KMS-11 (cell line): Measurements from ENCODE around the gene NPHP4.

Experiments
- H2AFZ ChIP-seq: fragments of 200-600 bp; sonication (generic); 2 replicates; pipeline ENCODE4 v1.6.1; 2016; ENCODE audit warnings: antibody characterized with exemption, mixed run types, low read depth
- H3K27ac ChIP-seq: fragments of 200-600 bp; sonication (generic); 2 replicates; pipeline ENCODE4 v1.6.1; 2016; ENCODE audit warnings: mild to moderate bottlenecking, mixed run types
- H3K27me3 ChIP-seq: fragments of 200-600 bp; sonication (generic); 2 replicates; pipeline ENCODE4 v1.6.1; 2017; ENCODE audit warnings: mild to moderate bottlenecking, low read depth, mixed run types, moderate library complexity; ENCODE audit not compliant: insufficient read depth
- H3K36me3 ChIP-seq: fragments of 200-600 bp; sonication (generic); 2 replicates; pipeline ENCODE4 v1.6.1; 2017; ENCODE audit warnings: mild to moderate bottlenecking, mixed run types; ENCODE audit not compliant: insufficient read depth
- H3K4me1 ChIP-seq: fragments of 200-600 bp; sonication (generic); 2 replicates; pipeline ENCODE4 v1.6.1; 2016; ENCODE audit warnings: mild to moderate bottlenecking, low read depth, mixed run types; ENCODE audit not compliant: poor library complexity, severe bottlenecking
- H3K4me2 ChIP-seq: fragments of 200-600 bp; sonication (generic); 2 replicates; pipeline ENCODE4 v1.7.0; 2016; ENCODE audit warnings: mild to moderate bottlenecking, mixed run types
- H3K4me3 ChIP-seq: fragments of 200-600 bp; sonication (generic); IDR thresholded peaks from 2 replicates; pipeline ENCODE4 v1.6.1; 2017; ENCODE audit warnings: low read depth, low read length, mixed read lengths; ENCODE audit not compliant: insufficient read depth
- H3K79me2 ChIP-seq: fragments of 200-600 bp; sonication (generic); 2 replicates; pipeline ENCODE4 v1.6.1; 2016; ENCODE audit warnings: low read depth, mixed run types; ENCODE audit not compliant: insufficient read depth
- H3K9ac ChIP-seq: fragments of 200-600 bp; sonication (generic); 2 replicates; pipeline ENCODE4 v1.6.1; 2016; ENCODE audit warnings: mild to moderate bottlenecking, mixed run types
- H4K20me1 ChIP-seq: fragments of 200-600 bp; sonication (generic); 2 replicates; pipeline ENCODE4 v1.6.1; 2016; ENCODE audit warnings: mild to moderate bottlenecking, mixed run types; ENCODE audit not compliant: insufficient read depth
- CTCF ChIP-seq: fragments of 200-600 bp; sonication (generic); conservative IDR thresholded peaks from 2 replicates; pipeline ENCODE4 v1.6.1; 2017; ENCODE audit warnings: low read depth, mild to moderate bottlenecking, antibody characterized with exemption, low read length, moderate library complexity, mixed read lengths

Gene NPHP4

DNA sequence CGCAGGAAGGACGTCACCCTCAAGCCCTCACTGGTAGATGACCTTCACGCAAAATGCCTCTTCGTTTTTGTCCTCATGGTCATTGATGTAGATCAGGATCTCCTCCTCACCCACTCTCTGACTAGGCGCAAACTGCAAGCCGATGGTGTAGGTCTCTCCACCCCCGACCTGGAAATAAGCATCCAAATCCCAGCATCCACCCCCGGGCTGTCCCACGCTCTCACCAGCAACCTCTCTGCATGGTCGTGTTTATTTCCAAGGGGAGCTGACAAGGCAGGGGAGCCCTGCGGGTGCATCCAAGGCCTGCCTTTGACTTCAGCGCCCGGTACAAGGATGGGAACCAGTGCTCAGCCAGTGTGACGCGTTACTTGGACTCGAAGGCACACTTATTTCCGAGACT lies 129.0 kb downstream of the NPHP4 start:
- Histone ChIP-seq H3K36me3 (no peaks in the 10 kb centered on the region), H4K20me1 (no peaks in the 10 kb centered on the region), H3K4me2 (no peak overlapping the region), H3K27me3 (no peaks in the 10 kb centered on the region), H3K9ac (no peak overlapping the region), H2AFZ (no peak overlapping the region), H3K79me2 (no peaks in the 10 kb centered on the region), H3K4me1 (no peaks in the 10 kb centered on the region), H3K4me3 (no peak overlapping the region), H3K27ac (no peak overlapping the region)
- TF ChIP-seq CTCF, result no peak

GRCh38 chr1:5861871-5862825 lies 130.1 kb downstream of the NPHP4 start:
- Histone ChIP-seq H3K9ac (no peak overlapping the region), H4K20me1 (no peaks in the 10 kb centered on the region), H2AFZ (no peak overlapping the region), H3K4me3 (no peak overlapping the region), H3K4me1 (no peaks in the 10 kb centered on the region), H3K4me2 (no peak overlapping the region), H3K36me3 (no peaks in the 10 kb centered on the region), H3K27ac (no peak overlapping the region), H3K79me2 (no peaks in the 10 kb centered on the region), H3K27me3 (no peaks in the 10 kb centered on the region)
- TF ChIP-seq CTCF, result no peak

GRCh38 chr1:5860277-5860676 lies 131.9 kb downstream of the NPHP4 start:
- Histone ChIP-seq H3K4me3 (no peak overlapping the region), H2AFZ (no peak overlapping the region), H3K9ac (no peak overlapping the region), H3K27me3 (no peaks in the 10 kb centered on the region), H3K4me1 (no peaks in the 10 kb centered on the region), H3K36me3 (no peaks in the 10 kb centered on the region), H3K4me2 (no peak overlapping the region), H4K20me1 (no peaks in the 10 kb centered on the region), H3K79me2 (no peaks in the 10 kb centered on the region), H3K27ac (no peak overlapping the region)
- TF ChIP-seq CTCF, result no peak

GRCh38 chr1:5859766-5860165 lies 132.5 kb downstream of the NPHP4 start:
- Histone ChIP-seq H3K27ac (no peak overlapping the region), H2AFZ (no peak overlapping the region), H3K36me3 (no peaks in the 10 kb centered on the region), H3K27me3 (no peaks in the 10 kb centered on the region), H3K9ac (no peak overlapping the region), H3K4me3 (no peak overlapping the region), H3K4me1 (no peaks in the 10 kb centered on the region), H3K4me2 (no peak overlapping the region), H4K20me1 (no peaks in the 10 kb centered on the region), H3K79me2 (no peaks in the 10 kb centered on the region)
- no peak for TF ChIP-seq CTCF
